SH-SY5Y (cell line): ENCODE measurements around the gene ZNF548.

ENCODE experiments used
- GATA2 ChIP-seq: IDR thresholded peaks from 2 replicates; pipeline ENCODE4 v1.6.1; 2011; ENCODE audit warnings: mild to moderate bottlenecking, low read depth, low read length
- GATA3 ChIP-seq: IDR thresholded peaks from 2 replicates; pipeline ENCODE4 v1.6.1; 2011; ENCODE audit warnings: low read depth, mild to moderate bottlenecking, low read length, moderate library complexity

DNA sequence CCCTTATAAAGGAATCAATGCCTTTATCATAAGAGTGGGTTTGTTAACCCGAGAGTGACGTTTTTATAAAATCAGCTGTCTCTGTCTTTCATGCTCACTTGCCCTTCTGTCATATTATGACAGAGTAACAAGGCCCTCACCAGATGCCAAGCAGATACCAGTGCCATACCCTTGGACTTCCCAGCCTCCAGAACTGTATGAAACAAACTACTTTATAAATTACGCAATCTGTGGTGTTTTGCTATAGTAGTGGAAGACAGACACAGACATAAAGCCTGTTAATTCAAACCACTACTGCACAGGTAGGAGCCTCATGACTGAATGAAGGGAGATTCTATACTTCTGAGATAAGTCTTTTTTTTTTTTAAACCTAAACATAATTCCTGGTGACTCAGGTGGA, 62.7 kb downstream of the ZNF548 start:
- TF ChIP-seq GATA2: no peak
- TF ChIP-seq GATA3: no peak
